NCI-H2171 treated with DMSO at 0.1 percent for 48 hours (cell line): ENCODE measurements around the gene C1orf116.

Experiments
- DNase-seq: peaks from one replicate; lab custom pipeline; 2025; lab: John Stamatoyannopoulos, UW

The C1orf116 gene

GRCh38 chr1:207032528-207033017 is at the start of gene C1orf116:
Gene C1orf116, minus strand, starts transcription at chr1:207032756. Its CDS starts 5,158 bp downstream, at chr1:207027598.
- DNase-seq: peak; percentile 48

GRCh38 chr1:207081806-207082205 is 49.2 kb upstream of the C1orf116 start:
- no peak for DNase-seq

- DNase-seq: no peak
Observed at GRCh38 chr1:207081088-207081487, 48.5 kb upstream of the C1orf116 start.

- no peak for DNase-seq
Observed at GRCh38 chr1:207079706-207080241, 47.2 kb upstream of the C1orf116 start.

- DNase-seq: no peak
Observed at GRCh38 chr1:207078578-207079132, 46.1 kb upstream of the C1orf116 start.

- DNase-seq: peak; percentile 77
Observed at GRCh38 chr1:207077470-207078377, 45.2 kb upstream of the C1orf116 start.

GRCh38 chr1:207077012-207077411 is 44.5 kb upstream of the C1orf116 start:
- no peak for DNase-seq

GRCh38 chr1:207076181-207076955 is 43.8 kb upstream of the C1orf116 start:
- no peak for DNase-seq

- DNase-seq: no peak
Observed at GRCh38 chr1:207073906-207074820, 41.6 kb upstream of the C1orf116 start.

- no peak for DNase-seq
Observed at GRCh38 chr1:207072233-207072632, 39.7 kb upstream of the C1orf116 start.

GRCh38 chr1:207071426-207071825 is 38.9 kb upstream of the C1orf116 start:
- DNase-seq: no peak

GRCh38 chr1:207070811-207071210 is 38.3 kb upstream of the C1orf116 start:
- DNase-seq: no peak

- no peak for DNase-seq
Observed at GRCh38 chr1:207069858-207070506, 37.4 kb upstream of the C1orf116 start.

GRCh38 chr1:207069061-207069460 is 36.5 kb upstream of the C1orf116 start:
- DNase-seq: no peak

GRCh38 chr1:207067665-207068064 is 35.1 kb upstream of the C1orf116 start:
- no peak for DNase-seq

GRCh38 chr1:207067185-207067584 is 34.6 kb upstream of the C1orf116 start:
- no peak for DNase-seq

GRCh38 chr1:207064561-207064960 is 32.0 kb upstream of the C1orf116 start:
- DNase-seq: no peak

GRCh38 chr1:207063014-207063413 is 30.5 kb upstream of the C1orf116 start:
- no peak for DNase-seq

- no peak for DNase-seq
Observed at GRCh38 chr1:207062058-207062457, 29.5 kb upstream of the C1orf116 start.

- DNase-seq: no peak
Observed at GRCh38 chr1:207060596-207060995, 28.0 kb upstream of the C1orf116 start.

- DNase-seq: no peak
Observed at GRCh38 chr1:207059881-207060280, 27.3 kb upstream of the C1orf116 start.
